ENCODE results near the gene ZRANB3. TPM values are rescaled to one million over a fixed set of nuclear protein-coding genes. Genes with fewer than 3 reads are reported as not detected.

Gene ZRANB3
- polyA plus RNA-seq, 1 donor (not counting 4 experiments of a cell fraction or from before 2014, with no cell fraction given): 10.6 TPM

DNA sequence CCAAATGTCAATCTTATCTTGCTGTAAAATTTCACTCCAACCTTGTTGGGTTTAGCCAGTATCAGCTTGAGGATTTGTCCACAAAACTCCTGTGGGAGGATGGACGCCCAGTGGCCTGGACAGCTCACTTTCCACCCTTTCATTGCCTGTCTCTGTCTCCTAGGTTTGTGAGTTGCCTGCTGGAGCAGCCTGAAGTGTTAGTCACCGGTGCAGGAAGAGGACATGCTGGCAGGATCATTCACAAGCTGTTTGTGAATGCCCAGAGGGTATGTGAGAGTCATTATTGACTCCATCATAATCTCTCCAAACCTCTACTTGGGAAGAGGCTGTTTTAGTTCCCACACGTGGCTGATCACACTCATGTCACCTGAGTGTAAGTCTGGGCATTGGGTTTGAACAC lies 366.6 kb downstream of the ZRANB3 start:
- Histone ChIP-seq H4K20me1 (ENCODE audit: control insufficient read depth, extremely low read depth, insufficient read depth, low read length) (peaks cover 4% of the 10 kb centered on the region), H3K4me2 (ENCODE audit: control insufficient read depth, extremely low read depth, insufficient read depth, low read depth, low read length) (no peak overlapping the region), H3K36me3 (ENCODE audit: control insufficient read depth in 2 of 2, extremely low read depth in 1 of 2, insufficient read depth in 2 of 2, low read length in 2 of 2) (peaks cover 10 to 30% of the 10 kb centered on the region in 2 experiments), H3K27me3 (ENCODE audit: control insufficient read depth, extremely low read depth, insufficient read depth, low read length) (no peaks in the 10 kb centered on the region), H3K79me2 (ENCODE audit: control insufficient read depth, insufficient read depth, low read length) (no peaks in the 10 kb centered on the region), H3K9ac (ENCODE audit: control insufficient read depth, extremely low read depth, insufficient read depth, low read length) (no peak overlapping the region), H3K9me1 (ENCODE audit: control insufficient read depth, extremely low read depth, insufficient read depth, low read length) (no peaks in the 10 kb centered on the region), H2AFZ (ENCODE audit: control insufficient read depth, low read length) (no peak overlapping the region), H3K4me1 (ENCODE audit: control insufficient read depth, extremely low read depth, insufficient read depth, low read length) (peaks cover 11% of the 10 kb centered on the region), H3K9me3 (ENCODE audit: control insufficient read depth, low read depth, low read length) (no peaks in the 10 kb centered on the region), H3K4me3 (ENCODE audit: control insufficient read depth in 2 of 3, extremely low read depth in 1 of 3, insufficient read depth in 2 of 3, low read depth in 1 of 3, low read length in 3 of 3) (no peak overlapping the region), H3K27ac (ENCODE audit: control insufficient read depth, insufficient read depth, low read length) (peak overlapping the region; percentile 23)
- TF ChIP-seq, protein P1, sequence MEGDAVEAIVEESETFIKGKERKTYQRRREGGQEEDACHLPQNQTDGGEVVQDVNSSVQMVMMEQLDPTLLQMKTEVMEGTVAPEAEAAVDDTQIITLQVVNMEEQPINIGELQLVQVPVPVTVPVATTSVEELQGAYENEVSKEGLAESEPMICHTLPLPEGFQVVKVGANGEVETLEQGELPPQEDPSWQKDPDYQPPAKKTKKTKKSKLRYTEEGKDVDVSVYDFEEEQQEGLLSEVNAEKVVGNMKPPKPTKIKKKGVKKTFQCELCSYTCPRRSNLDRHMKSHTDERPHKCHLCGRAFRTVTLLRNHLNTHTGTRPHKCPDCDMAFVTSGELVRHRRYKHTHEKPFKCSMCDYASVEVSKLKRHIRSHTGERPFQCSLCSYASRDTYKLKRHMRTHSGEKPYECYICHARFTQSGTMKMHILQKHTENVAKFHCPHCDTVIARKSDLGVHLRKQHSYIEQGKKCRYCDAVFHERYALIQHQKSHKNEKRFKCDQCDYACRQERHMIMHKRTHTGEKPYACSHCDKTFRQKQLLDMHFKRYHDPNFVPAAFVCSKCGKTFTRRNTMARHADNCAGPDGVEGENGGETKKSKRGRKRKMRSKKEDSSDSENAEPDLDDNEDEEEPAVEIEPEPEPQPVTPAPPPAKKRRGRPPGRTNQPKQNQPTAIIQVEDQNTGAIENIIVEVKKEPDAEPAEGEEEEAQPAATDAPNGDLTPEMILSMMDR (optimal IDR thresholded peaks at IDR 0.05 in 1 of 3, IDR thresholded peaks at IDR 0.05 in 1 of 3, conservative IDR thresholded peaks at IDR 0.05 in 1 of 3; ENCODE audit: extremely low read depth in 1 of 3, insufficient read depth in 2 of 3, low read length in 3 of 3): no peak
- TF ChIP-seq EZH2 (IDR thresholded peaks at IDR 0.05; ENCODE audit: low read length): no peak
- DNase-seq (ENCODE audit: low read depth, low spot score): peak; percentile 55
- peak; percentile 92 for FAIRE-seq
- dilution Hi-C loops (cut with MboI; ENCODE audit: extremely low pct_ligation_motif_present, low sequenced_read_pairs): no loop called here

DNA sequence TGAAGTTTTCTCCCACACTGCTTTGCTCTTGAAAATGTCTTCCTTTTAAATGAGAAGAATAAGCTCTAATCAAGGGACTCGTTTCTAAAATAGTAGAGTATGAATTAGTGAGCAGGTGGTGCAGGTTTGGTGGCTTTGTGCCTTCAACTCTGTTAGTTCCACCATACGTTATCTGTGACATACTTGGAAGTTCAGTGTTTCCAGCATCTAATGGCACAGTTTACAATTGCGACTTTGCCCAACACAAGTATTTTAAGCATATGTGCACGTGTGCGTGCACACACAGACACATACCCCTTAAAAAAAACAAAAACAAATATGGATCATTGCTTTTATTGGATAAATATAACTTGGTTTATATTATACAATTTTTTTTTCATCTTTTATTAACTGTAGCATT lies 367.1 kb downstream of the ZRANB3 start:
- H3K27me3 ChIP-seq (ENCODE audit: control insufficient read depth, extremely low read depth, insufficient read depth, low read length): no peaks in the 10 kb centered on the region
- peaks cover 4% of the 10 kb centered on the region for H4K20me1 ChIP-seq (ENCODE audit: control insufficient read depth, extremely low read depth, insufficient read depth, low read length)
- peaks cover 12 to 31% of the 10 kb centered on the region in 2 experiments for H3K36me3 ChIP-seq (ENCODE audit: control insufficient read depth in 2 of 2, extremely low read depth in 1 of 2, insufficient read depth in 2 of 2, low read length in 2 of 2)
- peaks cover 11% of the 10 kb centered on the region for H3K4me1 ChIP-seq (ENCODE audit: control insufficient read depth, extremely low read depth, insufficient read depth, low read length)
- no peak overlapping the region for H3K4me3 ChIP-seq (ENCODE audit: control insufficient read depth in 2 of 3, extremely low read depth in 1 of 3, insufficient read depth in 2 of 3, low read depth in 1 of 3, low read length in 3 of 3)
- H3K4me2 ChIP-seq (ENCODE audit: control insufficient read depth, extremely low read depth, insufficient read depth, low read depth, low read length): no peak overlapping the region
- H3K9ac ChIP-seq (ENCODE audit: control insufficient read depth, extremely low read depth, insufficient read depth, low read length): no peak overlapping the region
- FAIRE-seq (no peak), DNase-seq (ENCODE audit: low read depth, low spot score) (no peak)
- H3K27ac ChIP-seq (ENCODE audit: control insufficient read depth, insufficient read depth, low read length): no peak overlapping the region
- no peak for TF ChIP-seq EZH2 (IDR thresholded peaks at IDR 0.05; ENCODE audit: low read length)
- TF ChIP-seq, protein P1 (optimal IDR thresholded peaks at IDR 0.05 in 1 of 3, IDR thresholded peaks at IDR 0.05 in 1 of 3, conservative IDR thresholded peaks at IDR 0.05 in 1 of 3; ENCODE audit: extremely low read depth in 1 of 3, insufficient read depth in 2 of 3, low read length in 3 of 3): no peak
- dilution Hi-C loops (cut with MboI; ENCODE audit: extremely low pct_ligation_motif_present, low sequenced_read_pairs): no loop called here
- no peak overlapping the region for H2AFZ ChIP-seq (ENCODE audit: control insufficient read depth, low read length)
- H3K79me2 ChIP-seq (ENCODE audit: control insufficient read depth, insufficient read depth, low read length): no peaks in the 10 kb centered on the region
- no peaks in the 10 kb centered on the region for H3K9me1 ChIP-seq (ENCODE audit: control insufficient read depth, extremely low read depth, insufficient read depth, low read length)
- H3K9me3 ChIP-seq (ENCODE audit: control insufficient read depth, low read depth, low read length): no peaks in the 10 kb centered on the region
